GM12872 (cell line): ENCODE measurements around the gene SPECC1.

Source experiments
- CTCF ChIP-seq: IDR thresholded peaks from 3 replicates; pipeline ENCODE4 v1.5.1; 2011; ENCODE audit warnings: low read depth, mild to moderate bottlenecking, low read length, moderate library complexity; ENCODE audit not compliant: insufficient read depth

Gene SPECC1

GRCh38 chr17:20173091-20173490, 163.9 kb downstream of the SPECC1 start:
- TF ChIP-seq CTCF, result no peak

GRCh38 chr17:20174588-20175265, 165.6 kb downstream of the SPECC1 start:
- no peak for TF ChIP-seq CTCF

GRCh38 chr17:20179041-20179440, 169.9 kb downstream of the SPECC1 start:
- no peak for TF ChIP-seq CTCF

- TF ChIP-seq CTCF, result no peak
Measured at GRCh38 chr17:20180661-20181060, 171.5 kb downstream of the SPECC1 start.

GRCh38 chr17:20184181-20184580, 175.0 kb downstream of the SPECC1 start:
- TF ChIP-seq CTCF, result no peak

- no peak for TF ChIP-seq CTCF
Measured at GRCh38 chr17:20184977-20185619, 175.9 kb downstream of the SPECC1 start.

GRCh38 chr17:20187049-20187448, 177.9 kb downstream of the SPECC1 start:
- no peak for TF ChIP-seq CTCF
